GM18951 (cell line): Measurements from ENCODE around the gene NELL1.

ENCODE experiments used
- POLR2A ChIP-seq: IDR thresholded peaks from 4 replicates; pipeline ENCODE4 v1.6.1; 2011; ENCODE audit warnings: mild to moderate bottlenecking; ENCODE audit not compliant: insufficient read length, insufficient read depth; ENCODE audit errors: extremely low read depth
- in situ Hi-C: fragments of 300-500 bp; cut with MboI; formaldehyde crosslinking; loops from one replicate; pipeline ENCODE4 v1.12.0; 2022; ENCODE audit warnings: low sequenced_read_pairs, mixed read lengths, inconsistent platforms; ENCODE audit not compliant: unreplicated experiment

The NELL1 gene

DNA sequence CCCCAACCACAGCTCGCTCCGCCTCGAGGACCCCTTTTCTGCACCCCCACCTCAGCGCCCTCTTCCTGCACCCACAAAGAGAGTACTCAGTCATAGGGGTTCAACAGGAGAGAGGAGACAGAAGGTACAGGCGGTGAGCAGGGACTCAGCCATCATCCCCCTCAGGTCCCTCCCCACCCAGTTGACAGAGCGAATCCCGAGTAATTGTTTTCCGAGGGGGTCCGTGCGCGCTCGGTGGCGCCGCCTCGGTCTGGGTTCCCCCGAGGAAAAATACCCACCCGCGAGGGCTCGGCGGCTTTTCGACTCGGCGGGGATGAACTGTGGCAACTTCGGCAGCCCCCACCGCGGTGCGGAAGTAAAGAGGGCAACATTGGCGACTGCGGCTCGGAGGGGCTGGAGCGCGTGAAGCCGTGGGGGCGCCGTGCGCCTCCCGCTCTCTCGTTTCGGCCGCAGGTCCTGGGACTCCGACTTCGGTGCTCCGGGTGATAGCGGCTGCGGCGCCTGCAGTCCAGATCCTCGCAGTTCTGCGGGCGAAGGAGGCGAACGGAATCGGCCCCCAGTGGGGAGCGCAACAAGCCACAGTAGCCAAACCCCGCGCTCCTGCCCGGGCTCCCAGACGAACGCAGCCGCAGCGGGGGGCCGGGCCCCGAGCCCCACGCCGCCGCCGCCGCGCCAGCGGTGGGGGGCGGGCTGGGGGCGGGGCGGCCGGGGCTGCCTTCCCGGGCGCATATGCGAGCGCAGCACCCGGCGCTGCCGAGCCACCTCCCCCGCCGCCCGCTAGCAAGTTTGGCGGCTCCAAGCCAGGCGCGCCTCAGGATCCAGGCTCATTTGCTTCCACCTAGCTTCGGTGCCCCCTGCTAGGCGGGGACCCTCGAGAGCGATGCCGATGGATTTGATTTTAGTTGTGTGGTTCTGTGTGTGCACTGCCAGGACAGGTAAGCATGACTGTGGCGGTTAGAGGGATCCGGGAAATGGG is at the start of gene NELL1:
NELL1 (plus strand) TSS at position 743 of the 976 bp plus-strand sequence.
- in situ Hi-C loops, result no loop called here
- no peak for TF ChIP-seq POLR2A

DNA sequence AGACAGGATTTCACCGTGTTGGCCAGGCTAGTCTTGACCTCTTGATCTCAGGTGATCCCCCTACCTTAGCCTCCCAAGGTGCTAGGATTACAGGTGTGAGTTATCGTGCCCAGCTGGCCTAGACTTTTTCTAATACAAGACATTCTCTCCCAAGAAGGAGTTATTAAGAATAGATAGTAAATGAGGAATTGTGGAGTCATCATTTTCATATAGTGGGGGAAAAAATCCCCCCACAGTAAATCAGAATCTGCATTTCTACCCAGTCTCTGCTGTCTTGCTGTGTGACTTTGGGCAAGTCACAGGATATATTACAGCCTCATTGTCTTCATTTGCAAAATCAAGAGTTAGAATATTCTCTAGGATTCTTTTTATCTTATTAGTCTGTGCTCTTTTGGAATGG is 48.4 kb upstream of the NELL1 start:
- TF ChIP-seq POLR2A, result no peak
- in situ Hi-C loops, result loop anchor here (25.0 kb wide), 1 partner anchor 484 kb away; no protein-coding TSS in a partner anchor

- TF ChIP-seq POLR2A, result no peak
- in situ Hi-C loops, result loop anchor here (25.0 kb wide), 1 partner anchor 484 kb away; no protein-coding TSS in a partner anchor
Measured at GRCh38 chr11:20621679-20622078, 47.7 kb upstream of the NELL1 start.

DNA sequence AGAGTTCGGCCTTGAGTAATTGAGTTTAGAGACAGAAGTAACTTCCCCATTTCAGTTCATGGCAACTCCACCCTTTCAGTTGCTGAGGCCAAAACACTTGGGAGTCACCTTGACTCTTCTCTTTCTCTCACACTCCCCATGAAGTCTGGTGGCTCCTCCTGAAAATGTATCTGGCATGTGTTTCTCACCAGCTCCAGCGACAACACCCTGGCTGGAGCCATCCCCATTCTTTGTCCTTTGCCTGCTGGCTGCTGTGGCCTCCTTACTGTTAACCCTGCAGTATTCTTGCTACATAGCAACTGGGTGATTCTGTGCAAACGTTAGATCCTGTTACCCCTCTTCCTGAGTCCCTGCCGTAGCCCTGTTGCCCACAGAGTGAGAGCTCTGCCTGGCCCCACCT is 46.1 kb upstream of the NELL1 start:
- in situ Hi-C loops, result loop anchor here (25.0 kb wide), 1 partner anchor 486 kb away; no protein-coding TSS in a partner anchor

DNA sequence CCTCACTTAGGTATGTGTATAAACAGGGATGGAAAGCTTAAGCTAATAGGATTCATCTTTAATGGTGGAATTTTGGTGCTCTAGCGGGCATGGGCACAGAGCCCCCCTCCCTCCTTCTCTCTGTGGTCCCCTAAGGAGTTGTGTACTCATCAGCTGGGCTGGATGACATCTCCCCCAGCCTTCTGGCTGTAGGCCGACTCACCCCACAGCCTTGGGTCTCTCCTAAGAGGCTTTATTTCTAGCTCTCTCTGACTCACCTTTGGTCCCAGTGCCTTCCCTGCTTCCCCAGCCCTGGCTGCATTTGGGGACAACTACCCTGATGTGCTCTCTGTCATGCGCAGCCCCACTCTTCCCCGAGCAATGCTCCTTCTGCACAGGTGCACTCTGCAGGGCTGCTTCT is 43.1 kb upstream of the NELL1 start:
- in situ Hi-C loops, result loop anchor here (25.0 kb wide), 1 partner anchor 1511 kb away; no protein-coding TSS in a partner anchor
- TF ChIP-seq POLR2A, result no peak

More for the DNA sequence above, 46.1 kb upstream of the NELL1 start:
- TF ChIP-seq POLR2A, result no peak

- in situ Hi-C loops, result loop anchor here (25.0 kb wide), 1 partner anchor 1510 kb away; no protein-coding TSS in a partner anchor
- TF ChIP-seq POLR2A, result no peak
Measured at GRCh38 chr11:20627026-20627425, 42.4 kb upstream of the NELL1 start.

DNA sequence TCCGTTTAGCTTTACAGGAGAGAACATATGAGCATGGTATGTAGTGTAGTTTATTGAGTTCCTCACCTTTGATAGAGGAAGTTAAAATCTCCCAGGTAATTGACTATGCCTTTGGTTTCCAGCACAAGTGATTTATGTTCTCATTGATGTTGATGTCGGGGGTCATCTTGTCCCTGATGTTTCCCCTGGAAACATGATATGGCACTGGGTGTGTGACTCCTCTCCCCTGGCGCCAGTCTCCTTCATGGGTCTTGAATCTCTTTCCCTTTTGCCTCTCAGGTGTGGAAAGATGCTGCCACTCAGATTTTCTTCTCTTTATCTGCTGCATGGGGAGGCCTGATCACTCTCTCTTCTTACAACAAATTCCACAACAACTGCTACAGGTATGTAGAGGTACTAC is 41.7 kb upstream of the NELL1 start:
- TF ChIP-seq POLR2A, result no peak
- in situ Hi-C loops, result loop anchor here (25.0 kb wide), 1 partner anchor 1510 kb away; no protein-coding TSS in a partner anchor

DNA sequence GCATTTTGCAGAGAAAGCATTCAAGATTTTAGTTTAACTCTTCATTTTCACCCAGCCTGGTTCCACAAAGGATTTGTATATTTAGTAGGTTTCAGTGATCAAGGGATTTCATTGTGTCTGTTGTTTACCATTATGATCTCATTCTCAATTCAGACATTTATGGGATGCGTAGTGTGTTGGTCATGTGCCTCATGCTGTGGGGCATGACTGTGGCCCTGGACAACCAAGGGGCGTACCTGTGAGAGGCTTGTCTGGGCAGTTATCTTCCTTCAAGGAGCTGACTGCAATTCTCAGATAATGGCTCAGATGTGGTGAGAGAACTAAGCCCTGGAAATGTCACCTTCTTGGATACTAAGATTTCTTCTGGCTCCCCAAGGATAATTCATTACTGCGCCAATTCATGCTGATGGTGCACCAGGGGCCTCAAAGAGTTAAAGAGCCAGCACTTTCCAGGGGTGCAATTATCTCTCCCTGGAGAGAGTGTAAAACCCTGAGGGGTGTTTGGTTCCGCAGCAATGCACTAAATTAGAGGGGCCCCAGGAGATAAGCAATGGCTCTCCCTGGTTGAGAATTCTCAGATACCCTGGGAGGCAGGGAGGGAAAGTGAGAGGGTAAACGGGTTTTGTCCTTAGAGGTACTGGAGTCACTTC is 37.7 kb upstream of the NELL1 start:
- TF ChIP-seq POLR2A, result no peak
- in situ Hi-C loops, result loop anchor here (25.0 kb wide), 1 partner anchor 1506 kb away; no protein-coding TSS in a partner anchor

- in situ Hi-C loops, result loop anchor here (25.0 kb wide), 1 partner anchor 1505 kb away; no protein-coding TSS in a partner anchor
Measured at GRCh38 chr11:20632169-20632532, 37.2 kb upstream of the NELL1 start.

DNA sequence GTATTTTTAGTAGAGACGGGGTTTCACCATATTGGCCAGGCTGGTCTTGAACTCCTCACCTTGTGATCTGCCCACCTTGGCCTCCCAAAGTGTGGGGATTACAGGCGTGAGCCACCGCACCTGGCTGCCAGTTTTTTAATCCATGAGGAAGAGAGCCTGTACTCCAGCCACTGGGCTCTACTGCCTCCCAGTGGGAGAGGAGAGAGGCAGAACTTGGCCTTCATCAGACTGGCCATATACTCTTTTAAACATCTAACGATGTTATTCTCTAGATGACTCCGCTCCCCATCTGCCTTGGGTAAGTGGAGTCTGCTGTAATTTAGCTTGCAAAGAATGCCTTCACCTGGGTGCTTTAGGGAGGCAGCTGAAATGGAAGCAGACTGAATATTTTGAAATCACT is 35.3 kb upstream of the NELL1 start:
- no peak for TF ChIP-seq POLR2A
- in situ Hi-C loops, result loop anchor here (25.0 kb wide), 1 partner anchor 1503 kb away; no protein-coding TSS in a partner anchor

More at GRCh38 chr11:20632169-20632532, 37.2 kb upstream of the NELL1 start:
- TF ChIP-seq POLR2A, result no peak

DNA sequence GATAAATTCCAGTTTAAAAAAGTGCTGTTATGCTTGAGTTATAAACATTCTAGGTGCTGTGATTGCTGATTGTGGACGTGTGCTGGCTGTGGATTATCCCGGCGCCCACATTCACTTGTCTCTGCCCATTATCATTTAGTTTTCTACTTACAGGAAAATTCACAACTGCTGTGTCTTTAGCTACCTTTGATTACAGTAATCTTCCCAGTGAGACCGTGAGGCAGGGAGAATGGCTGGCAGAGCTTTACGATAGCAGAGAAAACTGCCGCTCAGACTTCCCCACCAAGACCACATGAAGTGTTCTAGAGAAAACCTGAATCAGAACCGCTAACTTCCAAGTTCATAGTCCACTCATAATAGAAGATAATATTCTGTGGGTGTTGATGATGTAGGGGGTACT is 34.6 kb upstream of the NELL1 start:
- no peak for TF ChIP-seq POLR2A
- in situ Hi-C loops, result loop anchor here (25.0 kb wide), 1 partner anchor 1503 kb away; no protein-coding TSS in a partner anchor

- TF ChIP-seq POLR2A, result no peak
- in situ Hi-C loops, result loop anchor here (25.0 kb wide), 1 partner anchor 1499 kb away; no protein-coding TSS in a partner anchor
Measured at GRCh38 chr11:20638074-20638473, 31.3 kb upstream of the NELL1 start.

DNA sequence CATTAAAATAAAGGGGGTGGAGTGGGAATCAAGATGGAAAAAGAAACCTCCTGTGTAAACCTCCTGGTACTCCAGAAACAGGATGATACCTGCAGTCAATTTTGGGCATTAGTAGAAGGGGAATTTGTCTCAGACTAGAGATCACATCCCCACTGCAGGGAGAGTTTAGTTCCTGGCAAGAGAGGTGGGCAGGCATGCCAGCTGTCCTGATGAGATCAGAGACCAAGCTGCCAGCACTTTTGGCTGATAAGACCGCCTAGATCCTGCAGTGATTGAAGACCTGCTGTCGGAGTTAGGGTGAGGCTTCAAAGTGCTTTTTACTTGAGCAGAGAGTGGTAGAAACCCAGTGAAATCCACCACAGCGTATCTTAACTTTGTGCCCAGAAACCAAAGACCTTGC is 29.7 kb upstream of the NELL1 start:
- no peak for TF ChIP-seq POLR2A
- in situ Hi-C loops, result loop anchor here (25.0 kb wide), 1 partner anchor 1498 kb away; no protein-coding TSS in a partner anchor
